GM18511 (cell line): Measurements from ENCODE around the gene WWTR1.

ENCODE experiments used
- ATAC-seq: cut with Tn5 transposase; IDR thresholded peaks from one replicate; pipeline ENCODE4 v1.9.1; 2021; ENCODE audit warnings: mild to moderate bottlenecking, moderate library complexity; ENCODE audit not compliant: unreplicated experiment

The WWTR1 gene

DNA sequence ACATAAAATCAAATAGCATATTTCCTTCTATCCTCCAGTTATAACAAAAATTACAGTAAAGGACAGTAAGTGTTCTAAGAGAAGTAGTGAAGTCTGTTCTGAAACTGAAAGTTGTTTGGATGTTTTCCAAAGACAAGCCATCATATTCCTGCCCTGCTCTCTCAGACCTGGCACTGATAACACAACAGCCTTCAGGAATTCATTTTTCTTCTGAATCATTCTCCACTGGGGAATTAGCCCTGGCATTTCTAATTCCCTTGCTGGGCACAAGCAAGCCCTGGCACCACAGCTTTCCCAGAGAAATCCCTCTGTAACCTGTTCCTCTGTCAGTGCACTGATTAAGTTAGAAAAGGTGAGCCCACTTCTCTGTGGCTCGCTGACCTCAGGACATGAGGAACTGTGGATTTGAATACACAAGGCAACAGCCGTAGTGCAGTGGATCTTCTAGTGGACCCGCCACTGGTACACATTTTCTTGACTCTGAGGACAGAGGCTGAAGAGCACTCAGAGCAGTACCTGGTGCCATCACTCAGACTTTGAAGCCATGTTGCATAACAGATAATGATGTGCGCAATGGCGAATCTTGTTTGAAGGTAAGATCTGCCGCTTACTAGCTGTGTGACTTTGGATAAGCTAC lies 61.6 kb downstream of the WWTR1 start:
- ATAC-seq: no peak

- no peak for ATAC-seq
Observed at GRCh38 chr3:149593418-149594160, 64.2 kb downstream of the WWTR1 start.

GRCh38 chr3:149592758-149593240 lies 65.0 kb downstream of the WWTR1 start:
- no peak for ATAC-seq

DNA sequence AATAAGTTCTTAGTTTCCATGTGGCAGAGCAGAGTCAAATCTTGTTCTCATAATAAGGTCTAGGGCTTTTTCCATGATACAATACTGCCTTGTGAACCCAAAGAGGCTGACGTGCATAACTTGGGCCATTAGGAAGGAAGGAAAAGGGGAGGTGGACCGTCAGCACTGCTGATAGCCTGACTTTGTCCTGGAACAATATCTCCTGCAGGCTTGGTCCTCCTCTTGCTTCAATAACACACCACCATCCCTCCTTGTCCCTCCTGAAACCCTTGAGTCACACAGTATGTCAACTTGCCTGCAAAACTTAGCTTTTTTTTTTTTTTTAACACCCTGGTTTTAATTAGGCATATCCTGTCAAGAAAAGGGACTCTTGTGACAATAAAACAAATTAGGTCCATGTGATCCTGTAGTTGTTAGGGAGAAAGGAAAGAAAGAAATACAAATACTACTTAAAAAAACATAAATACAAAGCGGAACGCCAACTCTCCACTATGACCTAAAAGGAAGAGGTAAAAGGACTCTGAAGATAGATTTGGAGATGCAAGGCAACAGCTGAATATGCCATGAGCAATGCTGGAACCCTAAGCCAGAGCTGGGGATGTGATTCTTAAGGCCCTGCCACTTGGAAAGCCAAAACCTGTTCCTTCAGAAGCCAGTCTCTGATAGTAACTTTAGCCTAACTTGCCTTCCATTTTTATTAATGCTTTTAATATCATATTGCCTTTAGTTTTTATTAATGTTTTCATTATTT lies 67.0 kb downstream of the WWTR1 start:
- no peak for ATAC-seq

GRCh38 chr3:149589332-149589731 lies 68.5 kb downstream of the WWTR1 start:
- ATAC-seq: no peak

DNA sequence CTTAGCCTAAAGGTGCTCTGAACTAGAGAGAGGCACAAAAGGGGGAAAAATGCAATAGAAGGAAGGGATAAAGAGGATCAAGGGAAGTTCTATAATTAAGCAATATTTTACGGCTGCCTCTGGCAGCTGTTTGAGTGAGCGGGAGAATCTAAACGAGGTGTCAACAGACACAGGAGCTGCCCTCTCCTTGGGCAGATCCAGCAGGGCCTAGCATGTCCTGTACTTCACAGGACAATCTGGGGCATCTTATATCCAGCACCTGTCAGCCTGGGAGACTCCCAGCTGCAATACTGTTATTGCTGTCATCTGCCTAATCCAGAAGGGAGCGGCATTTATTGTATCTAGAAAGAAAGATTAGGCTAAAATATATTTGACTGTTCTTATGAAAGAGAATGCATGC lies 68.9 kb downstream of the WWTR1 start:
- no peak for ATAC-seq

- ATAC-seq: no peak
Observed at GRCh38 chr3:149587383-149587782, 70.4 kb downstream of the WWTR1 start.

DNA sequence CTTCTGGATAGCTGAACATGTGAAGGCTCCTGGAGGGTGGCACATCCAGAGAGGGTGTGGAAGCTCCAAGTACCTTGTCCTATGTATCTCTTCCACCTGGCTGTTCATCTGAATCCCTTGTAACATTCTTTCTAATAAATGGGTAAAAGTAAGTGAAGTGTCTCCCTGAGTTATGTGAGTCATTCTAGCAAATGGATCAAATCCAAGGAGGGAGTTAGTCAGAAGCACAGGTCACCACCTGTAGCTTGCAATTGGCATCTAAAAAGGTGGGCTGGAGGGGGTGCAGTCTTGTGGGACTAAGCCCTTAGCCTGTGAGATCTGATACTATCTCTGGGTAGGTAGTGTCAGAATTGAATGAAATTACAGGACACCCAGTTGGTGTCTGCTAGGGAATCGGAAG lies 71.0 kb downstream of the WWTR1 start:
- no peak for ATAC-seq

GRCh38 chr3:149585401-149585726 lies 72.5 kb downstream of the WWTR1 start:
- ATAC-seq: peak; percentile 87

- ATAC-seq: no peak
Observed at GRCh38 chr3:149583921-149584635, 73.7 kb downstream of the WWTR1 start.

DNA sequence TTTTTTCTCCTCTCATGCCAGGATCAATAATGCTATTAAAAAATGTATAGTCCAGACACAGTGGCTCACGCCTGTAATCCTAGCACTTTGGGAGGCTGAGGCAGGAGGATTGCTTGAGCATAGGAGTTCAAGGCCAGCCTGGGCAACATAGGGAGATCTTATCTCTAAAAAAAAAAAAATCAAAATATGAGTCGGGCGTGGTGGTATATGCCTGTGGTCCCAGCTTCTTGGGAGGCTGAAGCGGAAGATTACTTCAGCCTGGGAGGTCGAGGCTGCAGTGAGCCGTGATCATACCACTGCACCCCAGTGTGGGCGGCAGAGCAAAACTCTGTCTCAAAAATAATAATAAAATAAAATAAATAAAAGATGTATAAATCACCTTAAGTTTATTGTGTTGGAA lies 75.4 kb downstream of the WWTR1 start:
- no peak for ATAC-seq

GRCh38 chr3:149581681-149582370 lies 76.0 kb downstream of the WWTR1 start:
- ATAC-seq: peak; percentile 34

GRCh38 chr3:149581248-149581647 lies 76.6 kb downstream of the WWTR1 start:
- ATAC-seq: peak; percentile 42

DNA sequence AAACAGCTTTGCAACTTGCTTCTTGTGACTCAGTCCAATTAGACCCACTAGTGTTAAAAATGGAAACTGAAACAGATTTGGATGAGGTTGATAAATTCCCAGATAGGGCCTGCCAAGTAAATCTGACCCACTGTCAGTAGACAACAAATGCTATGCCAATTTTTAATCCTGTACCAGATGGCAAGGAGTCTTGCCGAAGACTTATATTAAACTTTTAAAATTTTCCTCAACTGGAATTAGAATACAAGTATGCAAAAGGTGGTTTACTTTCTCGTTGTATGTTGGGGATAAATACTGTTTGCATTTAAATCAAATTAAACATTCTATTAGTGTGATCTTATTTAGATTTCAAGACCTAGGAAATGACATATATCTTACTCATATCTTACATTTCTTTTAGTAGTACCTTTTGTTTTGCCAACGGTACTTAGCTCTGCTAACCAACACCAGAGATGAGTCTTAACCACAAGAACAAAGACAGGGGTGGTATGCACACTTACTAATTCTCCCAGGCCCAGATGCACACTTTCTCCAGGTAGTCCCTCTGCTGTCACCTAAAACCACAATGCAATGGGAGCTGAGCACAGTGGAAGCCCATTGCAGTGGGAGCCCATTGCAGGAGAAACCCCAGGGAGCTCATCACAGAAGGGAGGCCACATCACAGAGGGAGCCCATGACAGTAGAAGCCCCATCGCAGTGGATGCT lies 77.8 kb downstream of the WWTR1 start:
- peak; percentile 54 for ATAC-seq

DNA sequence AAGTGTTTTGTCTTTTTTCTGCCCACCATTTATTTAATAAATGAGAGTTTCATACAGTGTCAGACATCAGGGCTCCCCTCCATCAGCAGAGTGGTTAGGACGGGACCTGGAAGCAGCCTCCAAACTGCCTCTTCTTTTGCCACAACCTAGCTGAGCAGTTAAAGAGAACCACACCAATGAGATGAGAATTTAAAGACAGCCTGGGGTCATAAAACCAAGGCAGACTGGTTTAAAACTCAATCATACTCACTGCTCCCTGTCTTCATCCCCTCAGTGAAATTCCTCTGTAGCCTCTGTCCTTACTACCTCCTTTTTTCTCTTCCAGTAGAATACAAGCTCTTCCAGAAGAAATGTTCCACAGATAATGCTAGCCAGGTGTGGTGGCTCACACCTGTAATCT lies 78.7 kb downstream of the WWTR1 start:
- ATAC-seq: no peak

GRCh38 chr3:149577801-149578200 lies 80.0 kb downstream of the WWTR1 start:
- no peak for ATAC-seq

DNA sequence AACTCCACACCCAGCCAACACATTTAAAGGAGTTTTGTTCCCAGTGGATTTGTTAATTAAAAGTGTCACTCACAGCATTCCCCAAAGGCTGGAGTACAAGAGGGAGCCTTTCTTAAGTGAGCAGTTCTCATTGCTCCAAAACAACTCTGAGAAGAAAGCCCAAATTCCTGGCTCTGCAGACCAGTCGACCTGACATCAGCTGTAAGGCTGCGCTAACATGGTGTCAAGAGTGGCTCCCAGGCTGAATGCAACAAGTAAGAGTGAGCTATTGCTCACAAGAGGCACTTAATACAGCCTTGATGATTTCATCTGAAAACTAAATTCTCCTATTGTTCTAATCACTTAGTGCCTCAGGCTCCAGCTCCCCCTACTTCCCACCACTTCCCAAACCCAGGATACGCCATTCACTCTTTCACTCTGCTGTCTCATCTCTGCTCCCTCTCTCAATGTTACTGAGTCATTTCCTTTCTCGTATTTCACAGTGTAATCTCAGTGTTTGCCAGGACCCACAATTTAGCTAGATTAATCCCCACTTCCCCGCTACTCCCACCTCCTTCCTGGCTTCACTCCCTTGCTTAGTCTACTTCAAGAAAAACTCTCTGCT lies 81.8 kb downstream of the WWTR1 start:
- ATAC-seq: peak; percentile 54

GRCh38 chr3:149575213-149575960 lies 82.4 kb downstream of the WWTR1 start:
- ATAC-seq: no peak
